ENCODE measurements around the gene KIAA0232. TPM values are rescaled to one million over a fixed set of nuclear protein-coding genes. Genes with fewer than 3 reads are reported as not detected.
"Not testable (repeated sequence)": the region's sequence is repeated elsewhere in the genome, so short reads cannot be mapped to it uniquely, and the experiment has no call there.

The KIAA0232 gene
- total and polyA plus RNA-seq, 12 donors, result 12.8 to 89.6 (median 70.9) TPM

DNA sequence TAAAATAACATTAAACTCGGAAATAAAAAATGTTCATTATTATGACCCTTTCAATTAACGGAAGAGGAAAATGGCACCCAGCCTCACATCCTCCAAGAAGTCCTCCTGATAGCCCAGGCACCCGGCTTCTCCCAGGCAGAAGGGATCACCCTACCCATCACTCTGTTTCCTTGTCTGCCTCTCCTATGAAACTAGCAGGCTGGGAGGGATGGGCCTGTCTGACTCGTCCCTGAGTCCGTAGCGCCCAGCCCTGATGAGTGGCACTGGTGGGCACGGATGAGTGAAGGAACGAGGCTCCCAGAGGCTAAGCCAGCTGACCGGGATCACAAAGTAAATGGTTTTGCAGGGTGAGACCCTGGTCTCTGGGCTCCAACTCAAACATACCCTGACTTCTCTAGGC, 28.6 kb upstream of the KIAA0232 start:
- intact Hi-C loops (cut with DNase I), result no loop called here
- TF ChIP-seq, protein P1, sequence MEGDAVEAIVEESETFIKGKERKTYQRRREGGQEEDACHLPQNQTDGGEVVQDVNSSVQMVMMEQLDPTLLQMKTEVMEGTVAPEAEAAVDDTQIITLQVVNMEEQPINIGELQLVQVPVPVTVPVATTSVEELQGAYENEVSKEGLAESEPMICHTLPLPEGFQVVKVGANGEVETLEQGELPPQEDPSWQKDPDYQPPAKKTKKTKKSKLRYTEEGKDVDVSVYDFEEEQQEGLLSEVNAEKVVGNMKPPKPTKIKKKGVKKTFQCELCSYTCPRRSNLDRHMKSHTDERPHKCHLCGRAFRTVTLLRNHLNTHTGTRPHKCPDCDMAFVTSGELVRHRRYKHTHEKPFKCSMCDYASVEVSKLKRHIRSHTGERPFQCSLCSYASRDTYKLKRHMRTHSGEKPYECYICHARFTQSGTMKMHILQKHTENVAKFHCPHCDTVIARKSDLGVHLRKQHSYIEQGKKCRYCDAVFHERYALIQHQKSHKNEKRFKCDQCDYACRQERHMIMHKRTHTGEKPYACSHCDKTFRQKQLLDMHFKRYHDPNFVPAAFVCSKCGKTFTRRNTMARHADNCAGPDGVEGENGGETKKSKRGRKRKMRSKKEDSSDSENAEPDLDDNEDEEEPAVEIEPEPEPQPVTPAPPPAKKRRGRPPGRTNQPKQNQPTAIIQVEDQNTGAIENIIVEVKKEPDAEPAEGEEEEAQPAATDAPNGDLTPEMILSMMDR (IDR thresholded peaks at IDR 0.05), result no peak
- ATAC-seq, result no peak

DNA sequence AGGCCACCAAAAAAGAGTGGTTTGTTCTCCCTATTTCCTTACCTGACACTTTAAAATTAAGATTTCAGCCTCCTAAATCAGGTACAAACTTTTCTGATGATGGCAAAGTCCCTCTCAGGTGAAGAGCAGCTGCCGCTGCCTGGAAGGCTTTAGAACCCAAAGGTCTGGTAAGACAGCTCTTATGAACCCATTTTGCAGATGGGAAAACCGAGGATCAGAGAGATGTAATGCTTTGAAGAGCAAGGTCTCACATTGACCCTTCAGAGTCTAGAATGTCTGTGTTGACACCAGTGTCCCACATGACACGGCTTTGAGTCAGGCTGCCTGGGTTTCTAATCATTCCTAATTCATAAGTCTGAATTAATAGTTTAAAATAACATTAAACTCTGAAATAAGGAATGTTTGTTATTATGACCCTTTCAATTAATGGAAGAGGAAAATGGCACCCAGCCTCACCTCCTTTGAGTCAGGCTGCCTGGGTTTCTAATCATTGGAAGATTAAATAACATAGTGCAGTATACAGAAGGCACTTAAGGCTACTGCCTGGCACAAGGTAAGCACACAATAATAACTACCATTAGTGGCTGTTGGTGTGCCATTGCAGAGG, 27.9 kb upstream of the KIAA0232 start:
- 92 to 94% methylated on average over 3 of the region's 3 CpGs for WGBS, 2 donors
- no peak for ATAC-seq
- TF ChIP-seq, protein P1 (IDR thresholded peaks at IDR 0.05), result no peak
- Histone ChIP-seq H3K4me1 (peaks cover 0 to 26% (median 4%) of the 10 kb centered on the region in 9 donors), H3K27ac (no peak overlapping the region), H3K27me3 (no peaks in the 10 kb centered on the region), H3K4me3 (no peak overlapping the region), H3K9me3 (no peaks in the 10 kb centered on the region), H3K36me3 (no peaks in the 10 kb centered on the region)
- no peak for DNase-seq
- intact Hi-C loops (cut with DNase I), result no loop called here

More for the DNA sequence above, 28.6 kb upstream of the KIAA0232 start:
- Histone ChIP-seq H3K4me3 (no peak overlapping the region), H3K4me1 (peaks cover 3 to 33% (median 10%) of the 10 kb centered on the region in 9 donors), H3K36me3 (no peaks in the 10 kb centered on the region), H3K27ac (no peak overlapping the region), H3K27me3 (no peaks in the 10 kb centered on the region), H3K9me3 (no peaks in the 10 kb centered on the region)
- no peak for DNase-seq
- 92 to 96% methylated on average over 9 of the region's 9 CpGs for WGBS, 2 donors

DNA sequence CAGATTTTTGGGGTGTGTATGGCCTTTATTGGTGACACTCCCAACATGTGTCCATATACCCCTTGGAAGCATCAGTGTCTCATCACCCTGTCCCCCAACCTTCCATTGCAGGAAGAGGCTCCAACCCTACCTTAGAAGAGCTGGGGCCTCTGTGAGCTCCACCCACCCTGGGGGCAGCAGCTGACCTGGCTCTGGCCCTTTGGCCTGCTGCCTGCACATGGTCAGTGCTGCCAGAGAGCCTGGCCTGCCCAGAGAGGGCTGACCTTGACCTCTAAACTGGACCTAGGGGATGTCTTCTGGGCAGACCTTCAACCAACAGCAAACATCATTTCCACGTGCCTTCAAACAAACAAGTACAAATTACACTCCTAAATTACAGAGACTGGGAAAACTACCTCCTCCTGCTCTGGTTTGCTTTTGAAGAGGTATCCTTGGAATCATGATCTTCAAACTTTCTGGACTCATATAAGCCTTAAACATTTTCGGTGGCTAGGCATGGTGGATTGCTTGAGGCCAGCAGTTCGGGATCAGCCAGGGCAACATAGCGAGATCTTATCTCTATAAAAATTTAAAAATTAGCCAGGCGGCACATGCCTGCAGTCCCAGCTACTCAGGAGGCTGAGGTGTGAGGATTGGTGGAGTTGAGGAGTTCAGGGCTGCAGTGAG, 27.3 kb upstream of the KIAA0232 start:
- TF ChIP-seq, protein P1 (IDR thresholded peaks at IDR 0.05), result no peak
- Histone ChIP-seq H3K27me3 (no peaks in the 10 kb centered on the region), H3K9me3 (no peaks in the 10 kb centered on the region), H3K27ac (no peak overlapping the region), H3K4me3 (no peak overlapping the region), H3K4me1 (peaks cover 0 to 22% (median 0%) of the 10 kb centered on the region in 9 donors), H3K36me3 (no peaks in the 10 kb centered on the region)
- WGBS, 2 donors, result 85 to 87% methylated on average over 5 of the region's 5 CpGs
- ATAC-seq (peak in 1 of 8 donors; percentile 11), DNase-seq (no peak)
- intact Hi-C loops (cut with DNase I), result no loop called here

DNA sequence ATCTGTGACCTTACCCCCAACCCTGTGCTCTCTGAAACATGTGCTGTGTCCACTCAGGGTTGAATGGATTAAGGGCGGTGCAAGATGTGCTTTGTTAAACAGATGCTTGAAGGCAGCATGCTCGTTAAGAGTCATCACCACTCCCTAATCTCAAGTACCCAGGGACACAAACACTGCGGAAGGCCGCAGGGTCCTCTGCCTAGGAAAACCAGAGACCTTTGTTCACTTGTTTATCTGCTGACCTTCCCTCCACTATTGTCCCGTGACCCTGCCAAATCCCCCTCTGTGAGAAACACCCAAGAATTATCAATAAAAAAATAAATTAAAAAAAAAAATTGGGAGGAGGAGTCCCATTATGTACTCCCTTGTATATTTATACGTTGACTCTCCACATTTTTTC, 26.2 kb upstream of the KIAA0232 start:
- H3K27ac ChIP-seq; H3K4me3 ChIP-seq; H3K36me3 ChIP-seq; intact Hi-C loops (cut with DNase I); DNase-seq; H3K27me3 ChIP-seq; H3K9me3 ChIP-seq; ATAC-seq: not testable (repeated sequence)
- H3K4me1 ChIP-seq, result peaks cover 0 to 19% (median 0%) of the 10 kb centered on the region in 9 donors
- 50 to 67% methylated on average over 2 of the region's 6 CpGs for WGBS, 2 donors

DNA sequence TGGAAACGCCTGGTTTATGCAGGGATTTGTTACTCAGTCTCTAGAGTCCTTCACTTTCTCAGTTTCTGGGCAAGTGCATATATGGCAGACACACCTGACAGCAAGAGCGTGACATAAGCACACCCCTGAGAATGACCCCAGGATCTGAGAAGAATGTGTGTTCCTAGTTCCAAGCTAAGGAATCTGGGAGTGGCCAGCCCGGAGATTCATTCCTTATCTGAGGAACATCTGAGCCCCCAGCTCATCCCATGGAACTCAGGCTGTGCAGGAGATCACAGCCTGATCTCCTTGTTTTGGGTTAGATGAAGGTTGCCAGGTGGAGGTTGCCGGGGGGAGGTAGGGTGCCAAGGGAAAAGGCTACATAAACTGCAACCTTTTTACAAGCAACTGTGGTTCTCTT, 23.8 kb upstream of the KIAA0232 start:
- H3K4me3 ChIP-seq, result no peak overlapping the region
- 71 to 77% methylated on average over 4 of the region's 4 CpGs for WGBS, 2 donors
- no peak overlapping the region for H3K27ac ChIP-seq
- intact Hi-C loops (cut with DNase I), result no loop called here
- H3K4me1 ChIP-seq, result peaks cover 0 to 5% (median 0%) of the 10 kb centered on the region in 9 donors
- no peaks in the 10 kb centered on the region for H3K36me3 ChIP-seq
- TF ChIP-seq, protein P1 (IDR thresholded peaks at IDR 0.05), result no peak
- no peak for ATAC-seq
- no peaks in the 10 kb centered on the region for H3K27me3 ChIP-seq
- no peaks in the 10 kb centered on the region for H3K9me3 ChIP-seq
- DNase-seq, result no peak

All from heart right ventricle (tissue), 16 donors.